H9 (cell line): ENCODE data around the gene DAPK2. TPM values are rescaled to one million over a fixed set of nuclear protein-coding genes. Genes with fewer than 3 reads are reported as not detected.

Experiments
- DNase-seq: peaks from one replicate; pipeline ENCODE4 v3.0.0-alpha.2; 2017
- H2AFZ ChIP-seq: one replicate; pipeline ENCODE4 v1.6.1; 2013; ENCODE audit warnings: mild to moderate bottlenecking, low read length, control low read depth, moderate library complexity
- H2AK5ac ChIP-seq: 2 replicates; pipeline ENCODE4 v1.6.1; 2013; ENCODE audit warnings: low read length, control low read depth, mixed read lengths; ENCODE audit not compliant: insufficient read length
- H2BK120ac ChIP-seq: one replicate; pipeline ENCODE4 v1.6.1; 2013; ENCODE audit warnings: low read depth, mild to moderate bottlenecking, low read length, control low read depth, inconsistent platforms; ENCODE audit not compliant: poor library complexity, severe bottlenecking
- H2BK12ac ChIP-seq: 2 replicates; pipeline ENCODE4 v1.6.1; 2013; ENCODE audit warnings: low read length, control low read depth, mixed read lengths, low read depth; ENCODE audit not compliant: insufficient read length
- H2BK15ac ChIP-seq: 2 replicates; pipeline ENCODE4 v1.6.1; 2013; ENCODE audit warnings: low read depth, low read length, control low read depth
- H2BK20ac ChIP-seq: one replicate; pipeline ENCODE4 v1.6.1; 2013; ENCODE audit warnings: low read depth, mild to moderate bottlenecking, low read length, control low read depth, inconsistent platforms; ENCODE audit not compliant: poor library complexity, severe bottlenecking
- H2BK5ac ChIP-seq: 2 replicates; pipeline ENCODE4 v1.6.1; 2013; ENCODE audit warnings: low read length, control low read depth, mixed read lengths; ENCODE audit not compliant: insufficient read length
- H3K14ac ChIP-seq: 2 replicates; pipeline ENCODE4 v1.6.1; 2013; ENCODE audit warnings: low read length, control low read depth; ENCODE audit not compliant: insufficient read depth
- H3K18ac ChIP-seq: 2 replicates; pipeline ENCODE4 v1.6.1; 2013; ENCODE audit warnings: low read depth, mild to moderate bottlenecking, mixed read lengths, low read length, control low read depth; ENCODE audit not compliant: insufficient read length
- H3K23ac ChIP-seq: 2 replicates; pipeline ENCODE4 v1.6.1; 2013; ENCODE audit warnings: low read length, control low read depth, mixed read lengths, low read depth; ENCODE audit not compliant: insufficient read length
- H3K23me2 ChIP-seq: 2 replicates; pipeline ENCODE4 v1.6.1; 2013; ENCODE audit warnings: low read depth, mild to moderate bottlenecking, mixed read lengths, low read length, control low read depth; ENCODE audit not compliant: insufficient read length, poor library complexity, severe bottlenecking
- H3K27ac ChIP-seq: 2 replicates; pipeline ENCODE4 v1.5.1; 2013; ENCODE audit warnings: low read length, control low read depth, mixed read lengths, low read depth; ENCODE audit not compliant: insufficient read length
- H3K27me3 ChIP-seq: 2 replicates; pipeline ENCODE4 v1.6.1; 2013; ENCODE audit warnings: low read length, control low read depth, inconsistent platforms; ENCODE audit not compliant: insufficient read depth
- H3K4ac ChIP-seq: 2 replicates; pipeline ENCODE4 v1.6.1; 2013; ENCODE audit warnings: low read depth, mild to moderate bottlenecking, control low read depth, inconsistent platforms, low read length, moderate library complexity
- H3K4me1 ChIP-seq: 2 replicates; pipeline ENCODE4 v1.6.1; 2013; ENCODE audit warnings: low read length, control low read depth, inconsistent platforms; ENCODE audit not compliant: insufficient read depth
- H3K4me2 ChIP-seq: 2 replicates; pipeline ENCODE4 v1.6.1; 2013; ENCODE audit warnings: low read length, control low read depth, mixed read lengths; ENCODE audit not compliant: insufficient read length, insufficient read depth
- H3K56ac ChIP-seq: 2 replicates; pipeline ENCODE4 v1.6.1; 2013; ENCODE audit warnings: low read depth, mild to moderate bottlenecking, mixed read lengths, low read length, control low read depth; ENCODE audit not compliant: insufficient read length
- H3K79me1 ChIP-seq: 2 replicates; pipeline ENCODE4 v1.6.1; 2013; ENCODE audit warnings: low read depth, mild to moderate bottlenecking, moderate library complexity, low read length, control low read depth, inconsistent platforms; ENCODE audit not compliant: insufficient read depth, poor library complexity, severe bottlenecking
- H3K79me2 ChIP-seq: 2 replicates; pipeline ENCODE4 v1.6.1; 2013; ENCODE audit warnings: low read length, control low read depth, inconsistent platforms; ENCODE audit not compliant: insufficient read depth
- H3K9ac ChIP-seq: 2 replicates; pipeline ENCODE4 v1.6.1; 2013; ENCODE audit warnings: low read length, control low read depth, mixed read lengths; ENCODE audit not compliant: insufficient read length; ENCODE audit errors: extremely low read depth
- H3K9me3 ChIP-seq: one replicate; pipeline ENCODE4 v1.6.1; 2013; ENCODE audit warnings: low read depth, low read length, inconsistent platforms; ENCODE audit not compliant: control insufficient read depth
- H3T11ph ChIP-seq: one replicate; pipeline ENCODE4 v1.6.1; 2013; ENCODE audit warnings: mild to moderate bottlenecking, low read length, control low read depth, inconsistent platforms
- H4K20me1 ChIP-seq: one replicate; pipeline ENCODE4 v1.6.1; 2013; ENCODE audit not compliant: control insufficient read depth, insufficient read length, insufficient read depth
- H4K5ac ChIP-seq: 2 replicates; pipeline ENCODE4 v1.6.1; 2013; ENCODE audit warnings: low read depth, mild to moderate bottlenecking, mixed read lengths, low read length, control low read depth; ENCODE audit not compliant: insufficient read length
- H4K8ac ChIP-seq: replicated peaks from 2 replicates; pipeline ENCODE4 v1.6.1; 2013; ENCODE audit warnings: low read length, control low read depth, mixed read lengths, low read depth; ENCODE audit not compliant: insufficient read length
- H4K91ac ChIP-seq: 2 replicates; pipeline ENCODE4 v1.6.1; 2013; ENCODE audit warnings: low read depth, mild to moderate bottlenecking, moderate library complexity, mixed read lengths, low read length, control low read depth; ENCODE audit not compliant: insufficient read length
- H3K27ac Mint-ChIP-seq, 3 experiments: 2 replicates in 2 of 3; 3 replicates in 1 of 3; pipeline ENCODE4 v1.8.0; 2020 to 2021; ENCODE audit warnings: mixed read lengths in 3 of 3, mild to moderate bottlenecking in 1 of 3, moderate library complexity in 1 of 3
- H3K27me3 Mint-ChIP-seq: 2 replicates; pipeline ENCODE4 v1.8.0; 2021; ENCODE audit warnings: low read depth, mild to moderate bottlenecking, moderate library complexity, mixed read lengths
- H3K36me3 Mint-ChIP-seq, 3 experiments: 2 replicates in 2 of 3; 3 replicates in 1 of 3; pipeline ENCODE4 v1.8.0; 2020 to 2021; ENCODE audit warnings: low read depth in 3 of 3, mixed read lengths in 3 of 3; ENCODE audit not compliant: insufficient read depth in 1 of 3
- H3K4me1 Mint-ChIP-seq, 2 experiments: 2 replicates each; pipeline ENCODE4 v1.8.0; 2020; ENCODE audit warnings: mixed read lengths in 2 of 2
- H3K4me3 Mint-ChIP-seq, 2 experiments: 2 replicates in 1 of 2; 3 replicates in 1 of 2; pipeline ENCODE4 v1.8.0; 2020 to 2021; ENCODE audit warnings: mild to moderate bottlenecking in 2 of 2, mixed read lengths in 2 of 2, moderate library complexity in 1 of 2
- H3K9me3 Mint-ChIP-seq, 2 experiments: 2 replicates in 1 of 2; 3 replicates in 1 of 2; pipeline ENCODE4 v1.8.0; 2020; ENCODE audit warnings: mild to moderate bottlenecking in 2 of 2, mixed read lengths in 2 of 2, moderate library complexity in 1 of 2
- WGBS: extraction: QIAGEN DNeasy Blood & Tissue Kit; methylation state at CpG from one replicate; pipeline ENCODE4 v1.1.7; 2013; ENCODE audit warnings: missing lambda C conversion rate, low lambda C conversion rate, mixed read lengths; ENCODE audit not compliant: insufficient read length; ENCODE audit errors: extremely low coverage; 5-methylcytosine and 5-hydroxymethylcytosine counted together
- total RNA-seq: library from RNA; stranded (reverse); gene quantifications from 2 replicates; pipeline ENCODE4 v1.2.1, GENCODE V29; 2021
- TF ChIP-seq, protein P1 (sequence below): fragments of 200-600 bp; sonication (generic); conservative IDR thresholded peaks from 3 replicates; pipeline ENCODE4 v1.8.0; 2021; ENCODE audit warnings: antibody characterized with exemption, mild to moderate bottlenecking

The DAPK2 gene
- total RNA-seq, 1 experiment from 2014 or later: 3.5 TPM

DNA sequence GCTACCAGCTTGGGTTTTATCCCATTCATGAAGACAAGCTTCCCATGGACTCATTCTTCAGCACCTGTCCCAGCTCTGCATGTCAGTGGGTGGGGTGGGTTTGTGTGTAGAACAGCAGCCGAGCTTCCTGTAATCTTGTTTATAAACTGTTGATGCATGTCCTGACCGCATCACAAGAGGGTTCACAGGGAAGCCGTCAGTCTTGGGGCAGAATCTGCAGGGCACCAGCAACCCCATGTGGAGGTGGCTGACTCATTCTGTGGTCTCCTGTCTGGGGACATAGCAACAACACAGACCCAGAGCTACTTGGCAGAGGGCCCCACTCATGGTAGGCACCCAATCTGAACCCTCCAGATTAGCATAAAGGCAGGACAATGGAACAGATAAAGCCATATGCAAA is 35.6 kb downstream of the DAPK2 start:
- Mint-ChIP-seq H3K27ac (peak overlapping the region in 1 of 3 experiments; percentile 34; a peak in 2 of 7 replicates), H3K36me3 (no peaks in the 10 kb centered on the region), H3K27me3 (no peaks in the 10 kb centered on the region; the same call in 1 of the 2 replicates), H3K9me3 (no peaks in the 10 kb centered on the region), H3K4me1 (peaks cover 18 to 25% of the 10 kb centered on the region in 2 experiments), H3K4me3 (no peak overlapping the region)
- Histone ChIP-seq H3K27ac (no peak overlapping the region), H3K9me3 (no peaks in the 10 kb centered on the region), H3K56ac (no peak overlapping the region), H4K8ac (no peak overlapping the region), H2BK15ac (no peak overlapping the region), H2AK5ac (no peak overlapping the region), H4K5ac (no peak overlapping the region), H3K9ac (no peak overlapping the region), H3K23me2 (no peaks in the 10 kb centered on the region), H3K4me1 (no peaks in the 10 kb centered on the region), H3K79me1 (no peaks in the 10 kb centered on the region), H2BK12ac (no peak overlapping the region), H2AFZ (no peak overlapping the region), H4K91ac (no peak overlapping the region), H2BK20ac (no peak overlapping the region), H3K18ac (no peak overlapping the region), H2BK120ac (no peak overlapping the region), H3K4me2 (no peak overlapping the region), H3T11ph (no peak overlapping the region), H3K27me3 (no peaks in the 10 kb centered on the region), H4K20me1 (no peaks in the 10 kb centered on the region), H3K79me2 (no peaks in the 10 kb centered on the region), H3K4ac (no peak overlapping the region), H3K14ac (no peak overlapping the region), H3K23ac (no peak overlapping the region), H2BK5ac (no peak overlapping the region)
- TF ChIP-seq, protein P1, sequence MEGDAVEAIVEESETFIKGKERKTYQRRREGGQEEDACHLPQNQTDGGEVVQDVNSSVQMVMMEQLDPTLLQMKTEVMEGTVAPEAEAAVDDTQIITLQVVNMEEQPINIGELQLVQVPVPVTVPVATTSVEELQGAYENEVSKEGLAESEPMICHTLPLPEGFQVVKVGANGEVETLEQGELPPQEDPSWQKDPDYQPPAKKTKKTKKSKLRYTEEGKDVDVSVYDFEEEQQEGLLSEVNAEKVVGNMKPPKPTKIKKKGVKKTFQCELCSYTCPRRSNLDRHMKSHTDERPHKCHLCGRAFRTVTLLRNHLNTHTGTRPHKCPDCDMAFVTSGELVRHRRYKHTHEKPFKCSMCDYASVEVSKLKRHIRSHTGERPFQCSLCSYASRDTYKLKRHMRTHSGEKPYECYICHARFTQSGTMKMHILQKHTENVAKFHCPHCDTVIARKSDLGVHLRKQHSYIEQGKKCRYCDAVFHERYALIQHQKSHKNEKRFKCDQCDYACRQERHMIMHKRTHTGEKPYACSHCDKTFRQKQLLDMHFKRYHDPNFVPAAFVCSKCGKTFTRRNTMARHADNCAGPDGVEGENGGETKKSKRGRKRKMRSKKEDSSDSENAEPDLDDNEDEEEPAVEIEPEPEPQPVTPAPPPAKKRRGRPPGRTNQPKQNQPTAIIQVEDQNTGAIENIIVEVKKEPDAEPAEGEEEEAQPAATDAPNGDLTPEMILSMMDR: no peak
- no CpG with 5 or more reads among the region's 3 CpGs for WGBS
- DNase-seq: no peak
